CD4-positive, alpha-beta T cell treated with Interferon alpha-2 for 1 hour (primary cell): ENCODE results near the gene RETREG3.
A peak's percentile ranks its signal among the peaks of the same experiment; 100 is the strongest.
"Not testable (repeated sequence)": the region's sequence is repeated elsewhere in the genome, so short reads cannot be mapped to it uniquely, and the experiment has no call there.

Experiments used
- DNase-seq, 2 donors: peaks; one replicate each; pipeline ENCODE4 v3.0.0-alpha.2; 2020 to 2022

RETREG3 gene

GRCh38 chr17:42548993-42549755 is 60.0 kb downstream of the RETREG3 start:
- DNase-seq = no peak

- DNase-seq = peak; percentile 81 to 82
Observed at GRCh38 chr17:42548070-42548837, 60.9 kb downstream of the RETREG3 start.

GRCh38 chr17:42547698-42548069 is 61.5 kb downstream of the RETREG3 start:
- DNase-seq = no peak

GRCh38 chr17:42547001-42547461 is 62.1 kb downstream of the RETREG3 start:
- DNase-seq = no peak

- not testable (repeated sequence) for DNase-seq
Observed at GRCh38 chr17:42545755-42546505, 63.2 kb downstream of the RETREG3 start.

- DNase-seq = no peak
Observed at GRCh38 chr17:42544874-42545283, 64.3 kb downstream of the RETREG3 start.

- no peak for DNase-seq
Observed at GRCh38 chr17:42543190-42544079, 65.7 kb downstream of the RETREG3 start.

GRCh38 chr17:42541041-42541833 is 67.9 kb downstream of the RETREG3 start:
- DNase-seq = peak; percentile 22 to 55

GRCh38 chr17:42540558-42540957 is 68.6 kb downstream of the RETREG3 start:
- DNase-seq = not testable (repeated sequence)

- no peak for DNase-seq
Observed at GRCh38 chr17:42538482-42538881, 70.7 kb downstream of the RETREG3 start.

- DNase-seq = no peak
Observed at GRCh38 chr17:42537826-42538451, 71.2 kb downstream of the RETREG3 start.

- no peak for DNase-seq
Observed at GRCh38 chr17:42537156-42537805, 71.9 kb downstream of the RETREG3 start.

GRCh38 chr17:42536372-42537155 is 72.6 kb downstream of the RETREG3 start:
- DNase-seq = peak; percentile 55 to 70

- DNase-seq = peak; percentile 80 to 81
Observed at GRCh38 chr17:42536048-42536371, 73.2 kb downstream of the RETREG3 start, which contains the start of gene NAGLU. Gene NAGLU, plus strand, starts transcription at chr17:42536241. Its CDS starts 32 bp downstream, at chr17:42536273.

- DNase-seq = no peak
Observed at GRCh38 chr17:42535155-42536047, 73.8 kb downstream of the RETREG3 start.

- peak; percentile 47 to 64 for DNase-seq
Observed at GRCh38 chr17:42531455-42532354, 77.5 kb downstream of the RETREG3 start.

- DNase-seq = no peak
Observed at GRCh38 chr17:42530952-42531454, 78.2 kb downstream of the RETREG3 start.
